ENCODE data around the gene EVC2. TPM values are rescaled to one million over a fixed set of nuclear protein-coding genes. Genes with fewer than 3 reads are reported as not detected.
A peak's percentile ranks its signal among the peaks of the same experiment; 100 is the strongest.

The EVC2 gene
- total RNA-seq, 4 donors from 2014 or later: 0.20 to 10.5 (median 3.9) TPM

GRCh38 chr4:5713861-5714260 lies 5.5 kb upstream of the EVC2 start:
- Histone ChIP-seq H3K27me3 (peaks cover 31% of the 10 kb centered on the region), H3K9me3 (no peaks in the 10 kb centered on the region), H3K36me3 (no peaks in the 10 kb centered on the region), H3K4me1 (peaks cover 0 to 13% (median 5%) of the 10 kb centered on the region in 4 donors), H3K4me3 (no peak overlapping the region), H3K27ac (no peak overlapping the region)
- no peak for DNase-seq
- TF ChIP-seq POLR2AphosphoS5 (IDR thresholded peaks at IDR 0.05) (no peak), POLR2A (IDR thresholded peaks at IDR 0.05) (no peak), EP300 (IDR thresholded peaks at IDR 0.05; ENCODE audit: low read depth) (no peak), CTCF (IDR thresholded peaks at IDR 0.05) (no peak)
- intact Hi-C loops (cut with DNase I; ENCODE audit: low total_unique reads): no loop called here
- 78 to 81% methylated on average over 6 of the region's 6 CpGs for WGBS, 2 donors (ENCODE audit: low coverage in 1 of 2)
- in situ Hi-C loops (cut with MboI; ENCODE audit: low pct_ligation_motif_present in 1 of 4, low pct_unique_long_range_greater_than_20kb in 1 of 4, low sequenced_read_pairs in 3 of 4): no loop called here

- Histone ChIP-seq H3K9me3 (no peaks in the 10 kb centered on the region), H3K4me1 (peaks cover 0 to 16% (median 6%) of the 10 kb centered on the region in 4 donors), H3K27me3 (peaks cover 40% of the 10 kb centered on the region), H3K36me3 (no peaks in the 10 kb centered on the region), H3K4me3 (no peak overlapping the region), H3K27ac (no peak overlapping the region)
- in situ Hi-C loops (cut with MboI; ENCODE audit: low pct_ligation_motif_present in 1 of 4, low pct_unique_long_range_greater_than_20kb in 1 of 4, low sequenced_read_pairs in 3 of 4) (no loop called here), intact Hi-C loops (cut with DNase I; ENCODE audit: low total_unique reads) (no loop called here)
- WGBS, 2 donors (ENCODE audit: low coverage in 1 of 2): 60 to 77% methylated on average over 1 to 3 of the region's 3 CpGs
- DNase-seq: no peak
- no peak for TF ChIP-seq POLR2AphosphoS5 (IDR thresholded peaks at IDR 0.05)
- TF ChIP-seq EP300 (IDR thresholded peaks at IDR 0.05; ENCODE audit: low read depth): no peak
- no peak for TF ChIP-seq POLR2A (IDR thresholded peaks at IDR 0.05)
- no peak for TF ChIP-seq CTCF (IDR thresholded peaks at IDR 0.05)
Measured at GRCh38 chr4:5712931-5713330, 4.6 kb upstream of the EVC2 start.

- H3K9me3 ChIP-seq: no peaks in the 10 kb centered on the region
- intact Hi-C loops (cut with DNase I; ENCODE audit: low total_unique reads): no loop called here
- TF ChIP-seq POLR2AphosphoS5 (IDR thresholded peaks at IDR 0.05) (no peak), CTCF (IDR thresholded peaks at IDR 0.05) (no peak), EP300 (IDR thresholded peaks at IDR 0.05; ENCODE audit: low read depth) (no peak), POLR2A (IDR thresholded peaks at IDR 0.05) (no peak)
- no peak overlapping the region for H3K27ac ChIP-seq
- 79 to 80% methylated on average over 1 to 7 of the region's 7 CpGs for WGBS, 2 donors (ENCODE audit: low coverage in 1 of 2)
- H3K4me1 ChIP-seq: peaks cover 2 to 19% (median 8%) of the 10 kb centered on the region in 4 donors
- no peak for DNase-seq
- H3K27me3 ChIP-seq: peaks cover 45% of the 10 kb centered on the region
- H3K4me3 ChIP-seq: no peak overlapping the region
- in situ Hi-C loops (cut with MboI; ENCODE audit: low pct_ligation_motif_present in 1 of 4, low pct_unique_long_range_greater_than_20kb in 1 of 4, low sequenced_read_pairs in 3 of 4): no loop called here
- no peaks in the 10 kb centered on the region for H3K36me3 ChIP-seq
Measured at GRCh38 chr4:5712517-5712916, 4.2 kb upstream of the EVC2 start.

GRCh38 chr4:5711479-5712184 lies 3.3 kb upstream of the EVC2 start:
- peaks cover 4 to 24% (median 12%) of the 10 kb centered on the region in 4 donors for H3K4me1 ChIP-seq

More at GRCh38 chr4:5711479-5712184, 3.3 kb upstream of the EVC2 start:
- H3K27me3 ChIP-seq: peaks cover 48% of the 10 kb centered on the region
- TF ChIP-seq CTCF (IDR thresholded peaks at IDR 0.05) (no peak), POLR2A (IDR thresholded peaks at IDR 0.05) (no peak), POLR2AphosphoS5 (IDR thresholded peaks at IDR 0.05) (no peak), EP300 (IDR thresholded peaks at IDR 0.05; ENCODE audit: low read depth) (no peak)
- H3K36me3 ChIP-seq: no peaks in the 10 kb centered on the region
- intact Hi-C loops (cut with DNase I; ENCODE audit: low total_unique reads): no loop called here
- H3K4me3 ChIP-seq: peak overlapping the region; percentile 40 to 55 (median 46)
- no peaks in the 10 kb centered on the region for H3K9me3 ChIP-seq
- H3K27ac ChIP-seq: peak overlapping the region; percentile 65 to 88 (median 75)
- DNase-seq: no peak
- in situ Hi-C loops (cut with MboI; ENCODE audit: low pct_ligation_motif_present in 1 of 4, low pct_unique_long_range_greater_than_20kb in 1 of 4, low sequenced_read_pairs in 3 of 4): no loop called here
- 20 to 59% methylated on average over 7 to 48 of the region's 52 CpGs for WGBS, 2 donors (ENCODE audit: low coverage in 1 of 2)
